Measurements from ENCODE around the gene LNX1. TPM values are rescaled to one million over a fixed set of nuclear protein-coding genes. Genes with fewer than 3 reads are reported as not detected.

Gene LNX1
- polyA plus RNA-seq, 1 experiment: 0.29 TPM

DNA sequence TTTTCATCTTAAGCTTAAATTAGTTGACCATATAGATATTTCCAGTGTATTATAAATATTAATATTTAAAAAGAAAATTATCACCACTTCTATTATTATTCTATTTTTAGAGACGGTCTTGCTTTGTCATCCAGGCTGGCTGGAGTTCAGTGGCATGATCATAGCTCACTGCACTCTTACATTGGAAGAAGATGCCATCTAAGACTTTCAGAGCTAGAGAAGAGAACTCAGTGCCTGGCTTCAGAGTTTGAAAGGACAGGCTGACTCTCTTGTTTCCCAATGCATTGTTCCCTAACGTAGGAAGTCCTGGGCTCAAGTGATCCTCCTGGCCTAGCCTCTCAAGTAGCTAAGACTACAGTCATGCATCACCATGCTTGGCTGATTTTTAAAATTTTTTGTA is 137.9 kb downstream of the LNX1 start:
- CTCF ChIA-PET: interaction anchor here (0.7 kb wide), 1 partner anchor 10 kb away, joined by 3 read pairs; no protein-coding TSS in a partner anchor
- H3K4me3 ChIP-seq (ENCODE audit: low read depth, low read length): no peak overlapping the region
- POLR2A ChIA-PET: no interaction called here
- DNase-seq (ENCODE audit: low read depth): no peak
- H3K27me3 ChIP-seq (ENCODE audit: control insufficient read depth, insufficient read depth, low read length): no peaks in the 10 kb centered on the region
- TF ChIP-seq, protein P1, sequence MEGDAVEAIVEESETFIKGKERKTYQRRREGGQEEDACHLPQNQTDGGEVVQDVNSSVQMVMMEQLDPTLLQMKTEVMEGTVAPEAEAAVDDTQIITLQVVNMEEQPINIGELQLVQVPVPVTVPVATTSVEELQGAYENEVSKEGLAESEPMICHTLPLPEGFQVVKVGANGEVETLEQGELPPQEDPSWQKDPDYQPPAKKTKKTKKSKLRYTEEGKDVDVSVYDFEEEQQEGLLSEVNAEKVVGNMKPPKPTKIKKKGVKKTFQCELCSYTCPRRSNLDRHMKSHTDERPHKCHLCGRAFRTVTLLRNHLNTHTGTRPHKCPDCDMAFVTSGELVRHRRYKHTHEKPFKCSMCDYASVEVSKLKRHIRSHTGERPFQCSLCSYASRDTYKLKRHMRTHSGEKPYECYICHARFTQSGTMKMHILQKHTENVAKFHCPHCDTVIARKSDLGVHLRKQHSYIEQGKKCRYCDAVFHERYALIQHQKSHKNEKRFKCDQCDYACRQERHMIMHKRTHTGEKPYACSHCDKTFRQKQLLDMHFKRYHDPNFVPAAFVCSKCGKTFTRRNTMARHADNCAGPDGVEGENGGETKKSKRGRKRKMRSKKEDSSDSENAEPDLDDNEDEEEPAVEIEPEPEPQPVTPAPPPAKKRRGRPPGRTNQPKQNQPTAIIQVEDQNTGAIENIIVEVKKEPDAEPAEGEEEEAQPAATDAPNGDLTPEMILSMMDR (IDR thresholded peaks at IDR 0.05; ENCODE audit: insufficient read depth, low read depth, low read length): no peak
- H3K36me3 ChIP-seq (ENCODE audit: control insufficient read depth, insufficient read depth, low read length): peaks cover 4% of the 10 kb centered on the region; the same call in 1 of the 2 replicates

DNA sequence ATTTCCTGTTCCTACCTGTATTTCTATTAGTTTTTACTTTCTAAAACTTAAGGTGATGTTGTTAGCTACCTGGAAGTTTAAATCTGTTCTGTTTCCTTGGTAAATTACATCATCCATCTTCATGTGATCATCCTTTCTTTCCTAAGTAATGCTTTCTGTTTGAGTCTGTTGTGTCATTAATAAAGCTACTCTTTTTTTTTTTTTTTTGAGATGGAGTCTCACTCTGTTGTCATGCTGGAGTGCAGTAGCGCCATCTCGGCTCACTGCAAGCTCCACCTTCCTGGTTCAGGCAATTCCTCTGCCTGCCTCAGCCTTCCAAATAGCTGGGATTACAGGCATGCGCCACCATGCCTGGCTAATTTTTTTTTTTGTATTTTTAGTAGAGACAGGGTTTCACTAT is 140.5 kb downstream of the LNX1 start:
- no peak for DNase-seq (ENCODE audit: low read depth)
- H3K36me3 ChIP-seq (ENCODE audit: control insufficient read depth, insufficient read depth, low read length): peaks cover 4% of the 10 kb centered on the region; the same call in 1 of the 2 replicates
- TF ChIP-seq, protein P1 (IDR thresholded peaks at IDR 0.05; ENCODE audit: insufficient read depth, low read depth, low read length): no peak
- CTCF ChIA-PET: interaction anchor here (0.6 to 0.7 kb wide), 2 partner anchors 45 to 1935 kb away, joined by 3 to 4 read pairs; no protein-coding TSS in a partner anchor
- H3K4me3 ChIP-seq (ENCODE audit: low read depth, low read length): no peak overlapping the region
- H3K27me3 ChIP-seq (ENCODE audit: control insufficient read depth, insufficient read depth, low read length): no peaks in the 10 kb centered on the region
- POLR2A ChIA-PET: no interaction called here

DNA sequence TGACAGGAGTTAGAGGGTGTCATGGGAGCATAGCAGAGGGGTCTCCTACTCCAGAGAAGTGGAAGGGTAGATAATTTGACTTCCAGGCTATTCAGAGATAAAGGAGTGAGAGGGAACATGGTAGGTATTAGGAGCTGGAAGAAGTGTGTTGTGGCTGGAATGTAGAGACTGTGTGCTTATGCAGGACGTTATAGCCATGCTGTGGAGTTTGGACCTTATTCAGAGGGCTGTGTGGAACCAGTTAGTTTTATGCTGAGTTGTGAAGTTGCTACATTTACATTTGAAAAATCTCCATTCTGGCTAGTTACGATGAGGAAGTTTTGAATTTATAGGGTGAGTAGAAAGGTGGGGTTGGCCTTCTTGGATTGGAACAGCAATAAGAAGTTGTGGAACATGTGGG is 146.3 kb downstream of the LNX1 start:
- DNase-seq (ENCODE audit: low read depth): no peak
- ChIA-PET CTCF (no interaction called here), POLR2A (no interaction called here)
- peaks cover 5% of the 10 kb centered on the region; the same call in 1 of the 2 replicates for H3K36me3 ChIP-seq (ENCODE audit: control insufficient read depth, insufficient read depth, low read length)
- TF ChIP-seq, protein P1 (IDR thresholded peaks at IDR 0.05; ENCODE audit: insufficient read depth, low read depth, low read length): no peak
- H3K4me3 ChIP-seq (ENCODE audit: low read depth, low read length): no peak overlapping the region
- H3K27me3 ChIP-seq (ENCODE audit: control insufficient read depth, insufficient read depth, low read length): no peaks in the 10 kb centered on the region

DNA sequence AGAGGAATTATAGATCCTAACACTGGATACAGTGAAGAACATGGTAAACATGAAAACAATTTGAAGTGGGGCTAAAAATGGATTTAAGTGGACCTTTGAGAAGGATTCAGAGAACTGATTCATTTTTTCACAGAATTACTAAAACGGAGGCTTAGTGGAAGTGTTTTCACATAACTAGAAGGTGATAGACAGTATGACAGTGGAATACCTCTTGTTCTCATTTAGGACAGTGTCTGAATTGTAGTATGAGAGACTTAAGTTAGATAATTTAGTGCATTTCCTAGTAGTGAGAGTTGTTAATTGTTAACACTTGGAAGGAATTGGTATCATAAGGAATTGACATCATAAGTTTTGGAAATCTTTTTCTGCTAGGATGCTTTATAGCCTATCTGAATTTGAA is 149.7 kb downstream of the LNX1 start:
- Histone ChIP-seq H3K27me3 (ENCODE audit: control insufficient read depth, insufficient read depth, low read length) (no peaks in the 10 kb centered on the region), H3K36me3 (ENCODE audit: control insufficient read depth, insufficient read depth, low read length) (peaks cover 5% of the 10 kb centered on the region; the same call in 1 of the 2 replicates), H3K4me3 (ENCODE audit: low read depth, low read length) (no peak overlapping the region)
- TF ChIP-seq, protein P1 (IDR thresholded peaks at IDR 0.05; ENCODE audit: insufficient read depth, low read depth, low read length): no peak
- no peak for DNase-seq (ENCODE audit: low read depth)
- ChIA-PET POLR2A (no interaction called here), CTCF (no interaction called here)

GRCh38 chr4:53436251-53436650 is 155.0 kb downstream of the LNX1 start:
- TF ChIP-seq, protein P1 (IDR thresholded peaks at IDR 0.05; ENCODE audit: insufficient read depth, low read depth, low read length): no peak
- CTCF ChIA-PET: interaction anchor here (1.1 kb wide), 1 partner anchor 13 kb away, joined by 3 read pairs; no protein-coding TSS in a partner anchor
- POLR2A ChIA-PET: no interaction called here
- H3K27me3 ChIP-seq (ENCODE audit: control insufficient read depth, insufficient read depth, low read length): no peaks in the 10 kb centered on the region
- H3K36me3 ChIP-seq (ENCODE audit: control insufficient read depth, insufficient read depth, low read length): no peaks in the 10 kb centered on the region
- DNase-seq (ENCODE audit: low read depth): no peak
- no peak overlapping the region for H3K4me3 ChIP-seq (ENCODE audit: low read depth, low read length)

Data from BJ (cell line).